Endodermal cell (in vitro differentiated cells): ENCODE data around the gene CFAP97D2. TPM values are rescaled to one million over a fixed set of nuclear protein-coding genes. Genes with fewer than 3 reads are reported as not detected.
"Not testable (repeated sequence)": the region's sequence is repeated elsewhere in the genome, so short reads cannot be mapped to it uniquely, and the experiment has no call there.

Experiments
- DNase-seq: peaks from one replicate; pipeline ENCODE4 v3.0.0-alpha.2; 2017
- H3K27ac ChIP-seq: 2 replicates; pipeline ENCODE4 v1.5.1; 2013; ENCODE audit warnings: mild to moderate bottlenecking, low read depth, low read length, moderate library complexity
- H3K27me3 ChIP-seq: 2 replicates; pipeline ENCODE4 v1.6.1; 2013; ENCODE audit warnings: mild to moderate bottlenecking, low read length, moderate library complexity; ENCODE audit not compliant: insufficient read depth, control insufficient read depth, poor library complexity, severe bottlenecking
- H3K36me3 ChIP-seq: 2 replicates; pipeline ENCODE4 v1.7.0; 2013; ENCODE audit warnings: mild to moderate bottlenecking, low read length, moderate library complexity; ENCODE audit not compliant: control insufficient read depth, insufficient read depth
- H3K4me1 ChIP-seq: one replicate; pipeline ENCODE4 v1.7.0; 2013; ENCODE audit warnings: low read length; ENCODE audit not compliant: control insufficient read depth, insufficient read depth
- H3K4me3 ChIP-seq: 2 replicates; pipeline ENCODE4 v1.5.1; 2013; ENCODE audit warnings: mild to moderate bottlenecking, low read length, moderate library complexity
- H3K9ac ChIP-seq: 2 replicates; pipeline ENCODE4 v1.6.1; 2013; ENCODE audit warnings: mild to moderate bottlenecking, low read length, moderate library complexity; ENCODE audit not compliant: poor library complexity, severe bottlenecking; ENCODE audit errors: extremely low read depth
- H3K9me3 ChIP-seq: 2 replicates; pipeline ENCODE4 v1.6.1; 2013; ENCODE audit warnings: mild to moderate bottlenecking, low read length, moderate library complexity; ENCODE audit not compliant: control insufficient read depth
- H3K27ac Mint-ChIP-seq: 2 replicates; pipeline ENCODE4 v1.8.0; 2020; ENCODE audit warnings: mixed read lengths
- H3K27me3 Mint-ChIP-seq: 2 replicates; pipeline ENCODE4 v1.8.0; 2021; ENCODE audit warnings: mild to moderate bottlenecking, mixed read lengths; ENCODE audit not compliant: insufficient read depth
- H3K36me3 Mint-ChIP-seq: 2 replicates; pipeline ENCODE4 v1.8.0; 2020; ENCODE audit warnings: low read depth, mixed read lengths
- H3K4me1 Mint-ChIP-seq: 2 replicates; pipeline ENCODE4 v1.8.0; 2020; ENCODE audit warnings: mixed read lengths
- H3K4me3 Mint-ChIP-seq: 2 replicates; pipeline ENCODE4 v1.8.0; 2020; ENCODE audit warnings: mild to moderate bottlenecking, moderate library complexity, mixed read lengths
- H3K9me3 Mint-ChIP-seq: 2 replicates; pipeline ENCODE4 v1.8.0; 2020; ENCODE audit warnings: mild to moderate bottlenecking, mixed read lengths
- CTCF ChIP-seq: fragments of 200-600 bp; sonication (generic); conservative IDR thresholded peaks from 2 replicates; pipeline ENCODE4 v1.5.0; 2021; ENCODE audit warnings: antibody characterized with exemption, mild to moderate bottlenecking
- WGBS, 2 experiments: methylation state at CpG; one replicate each; pipeline versions ENCODE4 v1.1.5 to v1.1.7; 2013; ENCODE audit warnings: missing lambda C conversion rate in 2 of 2, mixed read lengths in 1 of 2; ENCODE audit not compliant: insufficient coverage in 1 of 2, insufficient read length in 1 of 2; 5-methylcytosine and 5-hydroxymethylcytosine counted together
- total RNA-seq, 2 donors: library from RNA; stranded (reverse); fragmentation: NEBNext Ultra II Directional in 1 of 2; extraction: Animal tissue kit (Norgen Biotek cat#: 25700) in 1 of 2; gene quantifications; 2 replicates in 1 of 2; 3 replicates in 1 of 2; pipeline ENCODE4 v1.2.1, GENCODE V29; 2021

The CFAP97D2 gene
- total RNA-seq, 2 donors from 2014 or later = not detected

GRCh38 chr13:114198556-114198955 is 19.5 kb downstream of the CFAP97D2 start:
- Mint-ChIP-seq H3K9me3 (peaks cover 29% of the 10 kb centered on the region), H3K4me3 (no peak overlapping the region), H3K27ac (no peak overlapping the region), H3K27me3 (no peaks in the 10 kb centered on the region), H3K4me1 (peaks cover 11% of the 10 kb centered on the region), H3K36me3 (no peaks in the 10 kb centered on the region)
- DNase-seq = no peak
- no peak for TF ChIP-seq CTCF
- Histone ChIP-seq H3K9me3 (peaks cover 16% of the 10 kb centered on the region), H3K27me3 (no peaks in the 10 kb centered on the region), H3K9ac (no peak overlapping the region), H3K4me1 (no peaks in the 10 kb centered on the region), H3K36me3 (no peaks in the 10 kb centered on the region), H3K4me3 (no peak overlapping the region), H3K27ac (no peak overlapping the region)
- WGBS, 2 experiments = 96% methylated on average over 13 to 42 of the region's 47 CpGs

- not testable (repeated sequence) for H3K4me1 ChIP-seq, H3K36me3 ChIP-seq, H3K27ac Mint-ChIP-seq, H3K4me3 ChIP-seq, H3K27me3 Mint-ChIP-seq, H3K36me3 Mint-ChIP-seq, H3K4me3 Mint-ChIP-seq, H3K27ac ChIP-seq, DNase-seq, H3K9ac ChIP-seq, H3K27me3 ChIP-seq
- H3K4me1 Mint-ChIP-seq = peaks cover 11% of the 10 kb centered on the region
- peaks cover 16% of the 10 kb centered on the region for H3K9me3 ChIP-seq
- H3K9me3 Mint-ChIP-seq = peaks cover 27% of the 10 kb centered on the region
- WGBS, 2 experiments = 88% methylated on average over 31 to 56 of the region's 75 CpGs
These were observed 20.5 kb downstream of the CFAP97D2 start for GRCh38 chr13:114199526-114199925.

GRCh38 chr13:114199954-114200353 is 20.9 kb downstream of the CFAP97D2 start:
- peaks cover 11% of the 10 kb centered on the region for H3K4me1 Mint-ChIP-seq
- no peaks in the 10 kb centered on the region for H3K27me3 Mint-ChIP-seq
- no peak for DNase-seq
- Histone ChIP-seq H3K9me3 (peaks cover 16% of the 10 kb centered on the region), H3K36me3 (no peaks in the 10 kb centered on the region), H3K4me1 (no peaks in the 10 kb centered on the region), H3K27ac (no peak overlapping the region), H3K9ac (no peak overlapping the region), H3K27me3 (no peaks in the 10 kb centered on the region), H3K4me3 (no peak overlapping the region)
- no peaks in the 10 kb centered on the region for H3K36me3 Mint-ChIP-seq
- H3K27ac Mint-ChIP-seq = no peak overlapping the region
- no peak overlapping the region for H3K4me3 Mint-ChIP-seq
- H3K9me3 Mint-ChIP-seq = peaks cover 27% of the 10 kb centered on the region
- no peak for TF ChIP-seq CTCF
- WGBS, 2 experiments = 84 to 87% methylated on average over 29 to 38 of the region's 42 CpGs

- Histone ChIP-seq H3K4me3 (no peak overlapping the region), H3K9me3 (peaks cover 16% of the 10 kb centered on the region), H3K27ac (no peak overlapping the region), H3K36me3 (no peaks in the 10 kb centered on the region), H3K4me1 (no peaks in the 10 kb centered on the region), H3K9ac (no peak overlapping the region), H3K27me3 (no peaks in the 10 kb centered on the region)
- DNase-seq = no peak
- WGBS, 2 experiments = 73 to 84% methylated on average over 18 of the region's 18 CpGs
- Mint-ChIP-seq H3K27me3 (no peaks in the 10 kb centered on the region), H3K4me3 (no peak overlapping the region), H3K36me3 (no peaks in the 10 kb centered on the region), H3K4me1 (peaks cover 11% of the 10 kb centered on the region), H3K9me3 (peaks cover 27% of the 10 kb centered on the region), H3K27ac (no peak overlapping the region)
- no peak for TF ChIP-seq CTCF
These were observed 21.4 kb downstream of the CFAP97D2 start for GRCh38 chr13:114200399-114200911.
